Measurements from ENCODE around the gene SMIM24. TPM values are rescaled to one million over a fixed set of nuclear protein-coding genes. Genes with fewer than 3 reads are reported as not detected.

SMIM24 gene
- total and polyA plus RNA-seq, 2 experiments from 2014 or later: 0.22 to 0.63 TPM

- peaks cover 32% of the 10 kb centered on the region for H3K27me3 ChIP-seq
- no peak overlapping the region for H3K4me3 ChIP-seq
- H3K27ac ChIP-seq: no peak overlapping the region
- TF ChIP-seq CTCF (IDR thresholded peaks at IDR 0.05; ENCODE audit: low read depth, low read length): no peak
- no peaks in the 10 kb centered on the region for H3K36me3 ChIP-seq
- no peaks in the 10 kb centered on the region for H3K9me3 ChIP-seq (ENCODE audit: low read depth)
- DNase-seq (ENCODE audit: low read depth in 1 of 2, low spot score in 1 of 2): no peak
- peaks cover 13% of the 10 kb centered on the region for H3K4me1 ChIP-seq (ENCODE audit: low read depth)
These were observed 13.7 kb downstream of the SMIM24 start for GRCh38 chr19:3466635-3467034.

- no peak overlapping the region for H3K27ac ChIP-seq
- DNase-seq (ENCODE audit: low read depth in 1 of 2, low spot score in 1 of 2): no peak
- no peak overlapping the region for H3K4me3 ChIP-seq
- no peak for TF ChIP-seq CTCF (IDR thresholded peaks at IDR 0.05; ENCODE audit: low read depth, low read length)
- no peaks in the 10 kb centered on the region for H3K36me3 ChIP-seq
- peaks cover 43% of the 10 kb centered on the region for H3K27me3 ChIP-seq
- no peaks in the 10 kb centered on the region for H3K9me3 ChIP-seq (ENCODE audit: low read depth)
- H3K4me1 ChIP-seq (ENCODE audit: low read depth): peaks cover 13% of the 10 kb centered on the region
These were observed 14.8 kb downstream of the SMIM24 start for GRCh38 chr19:3465552-3465951.

DNA sequence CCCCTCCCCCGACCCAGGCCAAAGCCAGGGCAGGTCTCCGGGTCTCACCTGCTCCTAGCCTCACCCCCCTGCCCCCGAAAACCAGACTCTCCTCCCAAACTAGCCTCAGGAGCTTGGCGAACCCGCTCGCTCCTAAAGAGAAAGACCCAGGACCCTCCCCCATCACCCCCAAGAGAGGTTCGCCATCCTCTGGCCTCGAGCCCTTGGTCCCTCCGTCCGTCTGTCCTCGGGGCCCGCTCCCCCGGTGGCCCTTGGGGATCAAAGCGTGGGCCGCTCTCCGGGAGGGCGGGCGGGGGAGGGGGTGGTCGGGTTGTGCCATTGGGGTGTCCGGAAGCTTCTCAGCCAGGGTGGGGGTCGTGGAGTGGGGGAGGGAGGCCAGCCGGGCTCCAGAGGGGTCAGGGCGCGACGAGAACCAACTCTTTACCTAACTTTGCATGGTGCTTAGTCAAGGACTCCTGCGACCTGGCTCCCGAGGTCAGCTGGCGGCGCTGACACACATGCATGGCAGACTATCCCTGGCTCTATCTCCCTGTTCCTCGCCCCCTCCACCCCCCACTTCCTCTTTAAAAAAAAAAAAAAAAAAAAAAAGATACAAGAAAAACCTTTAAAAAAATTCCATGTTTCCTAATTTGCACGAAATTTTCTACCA, 15.6 kb downstream of the SMIM24 start:
- H3K36me3 ChIP-seq: no peaks in the 10 kb centered on the region
- peak in 1 of 2 donors; percentile 28 for DNase-seq (ENCODE audit: low read depth in 1 of 2, low spot score in 1 of 2)
- H3K4me1 ChIP-seq (ENCODE audit: low read depth): peaks cover 13% of the 10 kb centered on the region
- H3K9me3 ChIP-seq (ENCODE audit: low read depth): no peaks in the 10 kb centered on the region
- H3K27ac ChIP-seq: no peak overlapping the region
- TF ChIP-seq CTCF (IDR thresholded peaks at IDR 0.05; ENCODE audit: low read depth, low read length): no peak
- no peak overlapping the region for H3K4me3 ChIP-seq
- peaks cover 44% of the 10 kb centered on the region for H3K27me3 ChIP-seq

GRCh38 chr19:3463714-3464586, 16.4 kb downstream of the SMIM24 start:
- DNase-seq (ENCODE audit: low read depth in 1 of 2, low spot score in 1 of 2): no peak
- Histone ChIP-seq H3K4me1 (ENCODE audit: low read depth) (peaks cover 18% of the 10 kb centered on the region), H3K36me3 (no peaks in the 10 kb centered on the region), H3K27me3 (peaks cover 44% of the 10 kb centered on the region), H3K4me3 (no peak overlapping the region), H3K27ac (no peak overlapping the region), H3K9me3 (ENCODE audit: low read depth) (no peaks in the 10 kb centered on the region)
- TF ChIP-seq CTCF (IDR thresholded peaks at IDR 0.05; ENCODE audit: low read depth, low read length): no peak

GRCh38 chr19:3462991-3463713, 17.2 kb downstream of the SMIM24 start:
- no peaks in the 10 kb centered on the region for H3K9me3 ChIP-seq (ENCODE audit: low read depth)
- H3K36me3 ChIP-seq: no peaks in the 10 kb centered on the region
- DNase-seq (ENCODE audit: low read depth in 1 of 2, low spot score in 1 of 2): no peak
- peaks cover 26% of the 10 kb centered on the region for H3K4me1 ChIP-seq (ENCODE audit: low read depth)
- no peak overlapping the region for H3K4me3 ChIP-seq
- no peak overlapping the region for H3K27ac ChIP-seq
- TF ChIP-seq CTCF (IDR thresholded peaks at IDR 0.05; ENCODE audit: low read depth, low read length): no peak
- H3K27me3 ChIP-seq: peaks cover 44% of the 10 kb centered on the region
